ENCODE measurements around the gene MSLN.

Gene MSLN

DNA sequence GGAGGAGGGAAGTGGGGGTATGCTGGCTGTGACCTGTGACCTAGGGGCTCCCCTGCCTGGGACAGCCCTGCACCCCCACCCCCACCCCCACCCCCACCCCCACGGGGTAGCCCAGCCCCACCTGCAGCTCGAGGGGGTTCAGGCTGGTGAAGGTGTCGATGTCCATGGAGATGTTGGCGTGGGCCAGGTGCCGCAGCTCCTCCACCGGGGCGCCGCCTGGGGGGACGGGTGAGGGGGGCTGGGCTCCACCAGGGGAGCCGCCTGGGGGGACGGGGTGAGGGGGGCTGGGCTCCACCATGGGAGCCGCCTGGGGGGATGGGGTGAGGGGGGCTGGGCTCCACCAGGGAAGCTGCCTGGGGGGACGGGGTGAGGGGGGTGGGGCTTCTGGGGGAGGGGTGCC lies 9.9 kb downstream of the MSLN start:
- Histone ChIP-seq H3K27me3 (ENCODE audit: insufficient read depth, low read length, poor library complexity) (no peaks in the 10 kb centered on the region), H3K36me3 (ENCODE audit: insufficient read depth, low read length) (no peaks in the 10 kb centered on the region), H3K4me1 (ENCODE audit: insufficient read depth, low read length) (no peaks in the 10 kb centered on the region), H3K79me2 (ENCODE audit: insufficient read depth, low read length) (no peaks in the 10 kb centered on the region), H3K4me2 (ENCODE audit: insufficient read depth, low read length) (no peak overlapping the region), H3K9ac (ENCODE audit: low read depth, low read length) (no peak overlapping the region), H4K20me1 (ENCODE audit: insufficient read depth, low read length) (no peaks in the 10 kb centered on the region; the same call in none of the 2 replicates), H2AFZ (ENCODE audit: low read depth, low read length) (no peak overlapping the region), H3K4me3 (ENCODE audit: low read depth in 1 of 2, low read length in 2 of 2) (no peak overlapping the region), H3K9me3 (ENCODE audit: insufficient read depth, low read length, severe bottlenecking) (no peaks in the 10 kb centered on the region), H3K27ac (ENCODE audit: low read length) (no peak overlapping the region)
- ATAC-seq (ENCODE audit: insufficient read depth, low read depth) (no peak), DNase-seq (no peak)
- TF ChIP-seq, protein P1, sequence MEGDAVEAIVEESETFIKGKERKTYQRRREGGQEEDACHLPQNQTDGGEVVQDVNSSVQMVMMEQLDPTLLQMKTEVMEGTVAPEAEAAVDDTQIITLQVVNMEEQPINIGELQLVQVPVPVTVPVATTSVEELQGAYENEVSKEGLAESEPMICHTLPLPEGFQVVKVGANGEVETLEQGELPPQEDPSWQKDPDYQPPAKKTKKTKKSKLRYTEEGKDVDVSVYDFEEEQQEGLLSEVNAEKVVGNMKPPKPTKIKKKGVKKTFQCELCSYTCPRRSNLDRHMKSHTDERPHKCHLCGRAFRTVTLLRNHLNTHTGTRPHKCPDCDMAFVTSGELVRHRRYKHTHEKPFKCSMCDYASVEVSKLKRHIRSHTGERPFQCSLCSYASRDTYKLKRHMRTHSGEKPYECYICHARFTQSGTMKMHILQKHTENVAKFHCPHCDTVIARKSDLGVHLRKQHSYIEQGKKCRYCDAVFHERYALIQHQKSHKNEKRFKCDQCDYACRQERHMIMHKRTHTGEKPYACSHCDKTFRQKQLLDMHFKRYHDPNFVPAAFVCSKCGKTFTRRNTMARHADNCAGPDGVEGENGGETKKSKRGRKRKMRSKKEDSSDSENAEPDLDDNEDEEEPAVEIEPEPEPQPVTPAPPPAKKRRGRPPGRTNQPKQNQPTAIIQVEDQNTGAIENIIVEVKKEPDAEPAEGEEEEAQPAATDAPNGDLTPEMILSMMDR (IDR thresholded peaks at IDR 0.05; ENCODE audit: borderline replicate concordance, extremely low read depth, low read length, poor library complexity, severe bottlenecking) = no peak
- no peak for TF ChIP-seq EZH2 (IDR thresholded peaks at IDR 0.05; ENCODE audit: borderline replicate concordance, low read depth, low read length, severe bottlenecking)

DNA sequence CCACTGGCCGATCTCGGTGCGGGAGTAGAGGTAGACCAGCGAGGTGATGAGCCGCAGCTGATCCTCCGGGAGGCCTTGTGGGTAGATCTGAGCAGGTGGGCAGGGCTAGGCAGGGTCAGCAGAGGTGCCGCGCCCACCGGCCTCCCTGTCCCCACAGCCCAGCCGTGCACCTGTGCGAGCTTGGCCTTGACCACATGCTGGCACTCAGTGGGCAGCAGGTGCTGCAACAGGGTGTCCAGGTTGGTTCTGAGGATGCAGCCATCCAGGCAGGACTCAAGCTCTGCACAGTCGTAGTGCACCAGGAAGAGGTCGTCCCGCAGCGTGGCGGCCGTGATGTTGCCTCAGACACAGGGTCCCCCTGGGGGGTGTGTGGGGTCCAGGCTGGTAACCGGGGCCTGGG lies 12.4 kb downstream of the MSLN start:
- H3K4me3 ChIP-seq (ENCODE audit: low read depth in 1 of 2, low read length in 2 of 2) = no peak overlapping the region
- no peaks in the 10 kb centered on the region for H3K9me3 ChIP-seq (ENCODE audit: insufficient read depth, low read length, severe bottlenecking)
- no peaks in the 10 kb centered on the region for H3K27me3 ChIP-seq (ENCODE audit: insufficient read depth, low read length, poor library complexity)
- ATAC-seq (ENCODE audit: insufficient read depth, low read depth) (no peak), DNase-seq (no peak)
- H4K20me1 ChIP-seq (ENCODE audit: insufficient read depth, low read length) = no peaks in the 10 kb centered on the region; the same call in 1 of the 2 replicates
- no peak overlapping the region for H3K27ac ChIP-seq (ENCODE audit: low read length)
- TF ChIP-seq, protein P1 (IDR thresholded peaks at IDR 0.05; ENCODE audit: borderline replicate concordance, extremely low read depth, low read length, poor library complexity, severe bottlenecking) = no peak
- no peak for TF ChIP-seq EZH2 (IDR thresholded peaks at IDR 0.05; ENCODE audit: borderline replicate concordance, low read depth, low read length, severe bottlenecking)
- no peak overlapping the region for H2AFZ ChIP-seq (ENCODE audit: low read depth, low read length)
- H3K4me2 ChIP-seq (ENCODE audit: insufficient read depth, low read length) = no peak overlapping the region
- no peaks in the 10 kb centered on the region for H3K79me2 ChIP-seq (ENCODE audit: insufficient read depth, low read length)
- no peak overlapping the region for H3K9ac ChIP-seq (ENCODE audit: low read depth, low read length)
- H3K36me3 ChIP-seq (ENCODE audit: insufficient read depth, low read length) = no peaks in the 10 kb centered on the region
- no peaks in the 10 kb centered on the region for H3K4me1 ChIP-seq (ENCODE audit: insufficient read depth, low read length)

DNA sequence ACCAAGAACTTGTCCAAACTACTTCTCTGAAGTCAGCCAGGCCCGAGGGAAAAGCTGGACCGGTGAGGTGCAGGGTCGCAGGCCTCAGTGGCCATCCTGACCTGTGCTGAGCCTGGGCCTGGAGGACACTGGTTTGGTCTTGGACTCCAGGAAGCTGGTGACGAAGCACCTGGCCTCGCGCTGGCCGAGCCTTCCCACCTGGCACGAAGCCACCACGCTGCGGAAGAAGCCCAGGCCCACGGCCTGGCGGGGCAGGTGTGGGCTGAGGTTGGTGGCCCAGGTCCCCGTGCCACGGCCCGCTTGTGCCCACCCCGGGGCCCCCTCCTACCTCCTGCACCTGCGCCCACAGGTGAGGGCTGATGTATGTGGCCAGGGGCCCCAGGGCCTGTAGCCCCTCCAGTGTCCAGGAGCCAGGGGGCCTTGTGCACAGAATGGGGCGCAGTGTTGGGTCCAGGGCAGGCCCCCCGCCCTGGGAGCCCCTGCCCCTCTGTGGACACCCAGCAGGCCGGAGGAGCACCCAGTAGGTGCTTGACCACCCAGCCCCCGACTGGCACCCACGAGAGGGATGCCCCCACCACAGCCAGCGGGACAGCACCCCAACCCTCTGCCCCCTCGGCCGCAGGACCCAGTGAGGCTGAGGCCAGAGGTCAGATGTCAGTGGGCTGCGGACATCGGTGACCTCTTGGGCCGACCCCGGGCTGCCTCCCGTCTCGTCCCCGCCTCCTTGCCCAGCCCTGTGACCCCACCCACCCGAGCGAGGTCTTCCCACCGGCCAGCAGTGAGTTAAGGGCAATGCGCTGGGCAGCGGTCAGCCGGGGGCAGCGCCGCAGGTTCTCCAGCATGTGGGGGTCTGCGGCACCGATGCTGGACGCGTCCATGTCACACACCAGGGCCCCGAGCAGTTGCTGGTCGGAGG lies 13.8 kb downstream of the MSLN start:
- no peak overlapping the region for H3K4me2 ChIP-seq (ENCODE audit: insufficient read depth, low read length)
- H2AFZ ChIP-seq (ENCODE audit: low read depth, low read length) = no peak overlapping the region
- ATAC-seq (ENCODE audit: insufficient read depth, low read depth) = no peak
- no peak for DNase-seq
- no peak overlapping the region for H3K4me3 ChIP-seq (ENCODE audit: low read depth in 1 of 2, low read length in 2 of 2)
- H4K20me1 ChIP-seq (ENCODE audit: insufficient read depth, low read length) = peaks cover under 1% of the 10 kb centered on the region; the same call in 1 of the 2 replicates
- no peaks in the 10 kb centered on the region for H3K4me1 ChIP-seq (ENCODE audit: insufficient read depth, low read length)
- no peaks in the 10 kb centered on the region for H3K36me3 ChIP-seq (ENCODE audit: insufficient read depth, low read length)
- TF ChIP-seq, protein P1 (IDR thresholded peaks at IDR 0.05; ENCODE audit: borderline replicate concordance, extremely low read depth, low read length, poor library complexity, severe bottlenecking) = no peak
- TF ChIP-seq EZH2 (IDR thresholded peaks at IDR 0.05; ENCODE audit: borderline replicate concordance, low read depth, low read length, severe bottlenecking) = no peak
- no peaks in the 10 kb centered on the region for H3K9me3 ChIP-seq (ENCODE audit: insufficient read depth, low read length, severe bottlenecking)
- no peak overlapping the region for H3K27ac ChIP-seq (ENCODE audit: low read length)
- H3K79me2 ChIP-seq (ENCODE audit: insufficient read depth, low read length) = no peaks in the 10 kb centered on the region
- no peaks in the 10 kb centered on the region for H3K27me3 ChIP-seq (ENCODE audit: insufficient read depth, low read length, poor library complexity)
- H3K9ac ChIP-seq (ENCODE audit: low read depth, low read length) = no peak overlapping the region
